GM06990 (cell line): ENCODE results near the gene LSM6.

Source experiments
- DNase-seq: peaks from one replicate; pipeline ENCODE4 v3.0.0-alpha.2; 2011; ENCODE audit not compliant: insufficient read length; ENCODE audit errors: extremely low read depth
- H3K27me3 ChIP-seq: replicated peaks from 2 replicates; pipeline ENCODE4 v1.6.0; 2011; ENCODE audit warnings: low read length; ENCODE audit not compliant: control insufficient read depth, insufficient read depth
- H3K36me3 ChIP-seq: 2 replicates; pipeline ENCODE4 v1.5.1; 2011; ENCODE audit warnings: low read length; ENCODE audit not compliant: control insufficient read depth, insufficient read depth
- H3K4me3 ChIP-seq: replicated peaks from 2 replicates; pipeline ENCODE4 v1.5.1; 2011; ENCODE audit warnings: low read depth, mild to moderate bottlenecking, control low read depth, low read length
- TF ChIP-seq, protein P1 (sequence below): IDR thresholded peaks from 2 replicates; pipeline ENCODE4 v1.5.1; 2011; ENCODE audit warnings: low read length, control low read depth, mild to moderate bottlenecking, inconsistent platforms; ENCODE audit not compliant: insufficient read depth, poor library complexity, severe bottlenecking

Gene LSM6

DNA sequence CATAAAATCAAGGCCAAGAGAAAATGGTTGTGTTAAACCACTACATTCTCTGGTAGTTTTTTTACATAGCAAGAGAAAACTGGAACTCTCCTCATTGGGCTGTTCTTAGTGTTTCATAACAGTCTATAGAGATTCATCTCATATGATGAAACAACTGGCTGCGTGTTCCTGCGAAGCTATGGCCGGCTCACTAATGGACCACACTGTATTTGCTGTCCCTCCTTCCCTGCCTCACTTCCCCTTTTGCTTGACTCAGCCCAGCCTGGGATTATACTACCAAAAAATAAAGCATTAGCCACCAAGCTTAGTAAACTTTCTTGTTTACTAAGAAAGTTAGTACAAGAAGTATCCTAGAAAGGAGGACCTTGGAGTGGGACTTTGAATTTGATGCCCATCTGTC is 31.6 kb upstream of the LSM6 start:
- H3K4me3 ChIP-seq = no peak overlapping the region
- H3K27me3 ChIP-seq = no peaks in the 10 kb centered on the region
- no peaks in the 10 kb centered on the region for H3K36me3 ChIP-seq
- TF ChIP-seq, protein P1, sequence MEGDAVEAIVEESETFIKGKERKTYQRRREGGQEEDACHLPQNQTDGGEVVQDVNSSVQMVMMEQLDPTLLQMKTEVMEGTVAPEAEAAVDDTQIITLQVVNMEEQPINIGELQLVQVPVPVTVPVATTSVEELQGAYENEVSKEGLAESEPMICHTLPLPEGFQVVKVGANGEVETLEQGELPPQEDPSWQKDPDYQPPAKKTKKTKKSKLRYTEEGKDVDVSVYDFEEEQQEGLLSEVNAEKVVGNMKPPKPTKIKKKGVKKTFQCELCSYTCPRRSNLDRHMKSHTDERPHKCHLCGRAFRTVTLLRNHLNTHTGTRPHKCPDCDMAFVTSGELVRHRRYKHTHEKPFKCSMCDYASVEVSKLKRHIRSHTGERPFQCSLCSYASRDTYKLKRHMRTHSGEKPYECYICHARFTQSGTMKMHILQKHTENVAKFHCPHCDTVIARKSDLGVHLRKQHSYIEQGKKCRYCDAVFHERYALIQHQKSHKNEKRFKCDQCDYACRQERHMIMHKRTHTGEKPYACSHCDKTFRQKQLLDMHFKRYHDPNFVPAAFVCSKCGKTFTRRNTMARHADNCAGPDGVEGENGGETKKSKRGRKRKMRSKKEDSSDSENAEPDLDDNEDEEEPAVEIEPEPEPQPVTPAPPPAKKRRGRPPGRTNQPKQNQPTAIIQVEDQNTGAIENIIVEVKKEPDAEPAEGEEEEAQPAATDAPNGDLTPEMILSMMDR = no peak
- DNase-seq = no peak

DNA sequence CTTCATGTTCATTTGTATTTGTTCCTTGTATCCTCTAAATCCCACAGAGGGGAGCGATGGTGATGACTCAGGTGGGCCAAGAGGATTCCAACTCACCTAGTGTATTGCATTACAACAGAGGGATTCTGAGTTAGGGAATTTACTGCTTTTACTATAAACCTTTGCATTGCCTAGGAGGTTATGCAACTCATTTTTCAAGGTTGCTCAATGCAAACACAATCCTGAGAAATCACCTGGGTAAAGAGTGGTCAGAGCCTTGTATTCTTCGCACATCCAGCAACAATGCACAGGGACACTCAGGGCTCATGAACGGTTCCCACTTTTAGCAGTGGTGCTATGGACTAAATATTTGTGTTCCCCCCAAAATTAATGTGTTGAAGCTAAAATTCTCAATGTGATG is 28.6 kb upstream of the LSM6 start:
- no peaks in the 10 kb centered on the region for H3K27me3 ChIP-seq
- no peaks in the 10 kb centered on the region for H3K36me3 ChIP-seq
- DNase-seq = no peak
- TF ChIP-seq, protein P1 = no peak
- H3K4me3 ChIP-seq = no peak overlapping the region

- Histone ChIP-seq H3K27me3 (no peaks in the 10 kb centered on the region), H3K4me3 (no peak overlapping the region), H3K36me3 (no peaks in the 10 kb centered on the region)
- TF ChIP-seq, protein P1 = no peak
- no peak for DNase-seq
Observed at GRCh38 chr4:146148021-146148420, 27.5 kb upstream of the LSM6 start.

DNA sequence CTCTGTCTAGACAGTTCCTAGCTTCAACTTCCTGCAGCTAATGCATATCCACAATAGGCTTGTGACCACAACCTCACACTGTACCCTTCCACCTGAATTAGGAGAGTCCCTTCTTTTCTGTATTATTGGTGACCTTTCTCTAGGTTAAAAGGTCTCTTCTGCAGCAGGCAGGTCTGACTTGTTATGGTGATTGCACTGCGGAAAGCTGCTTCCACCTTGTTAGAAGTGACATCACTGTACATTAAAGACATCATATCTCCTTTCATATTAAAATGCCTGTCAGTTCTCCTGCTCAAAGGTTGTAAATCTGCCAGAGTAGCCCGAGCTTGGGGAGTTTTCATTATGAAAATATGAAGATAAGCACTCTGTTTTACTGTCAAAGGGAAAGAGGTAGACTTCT is 21.5 kb upstream of the LSM6 start:
- no peaks in the 10 kb centered on the region for H3K27me3 ChIP-seq
- TF ChIP-seq, protein P1 = no peak
- DNase-seq = no peak
- H3K4me3 ChIP-seq = no peak overlapping the region
- no peaks in the 10 kb centered on the region for H3K36me3 ChIP-seq

DNA sequence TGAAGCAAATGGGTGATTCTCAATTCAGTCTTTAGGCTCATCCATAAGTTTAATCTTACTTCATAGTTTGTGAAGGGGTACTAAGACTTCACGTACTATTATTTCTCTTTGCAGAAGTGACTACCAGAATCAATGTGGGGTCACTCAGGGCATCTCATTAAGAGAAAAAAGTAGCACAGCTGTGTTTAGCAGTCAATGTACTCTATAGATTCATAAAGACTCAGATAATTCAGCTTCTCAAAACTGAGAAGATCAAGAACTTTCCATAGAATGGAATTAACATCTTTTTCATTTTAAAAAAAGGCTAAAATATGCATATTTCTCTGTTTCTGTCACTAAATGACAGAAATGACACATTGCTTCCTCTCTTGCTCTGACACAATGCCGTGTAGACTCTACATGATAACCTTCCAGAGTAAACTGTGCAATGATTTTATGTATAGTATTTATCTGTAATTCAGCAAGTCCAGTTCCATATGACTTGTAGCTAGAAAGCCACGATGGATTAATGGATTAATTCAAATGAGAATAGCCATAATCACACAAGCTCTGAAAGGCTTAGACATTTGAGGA is 20.3 kb upstream of the LSM6 start:
- H3K36me3 ChIP-seq = no peaks in the 10 kb centered on the region
- TF ChIP-seq, protein P1 = no peak
- H3K4me3 ChIP-seq = no peak overlapping the region
- no peak for DNase-seq
- no peaks in the 10 kb centered on the region for H3K27me3 ChIP-seq
